ENCODE results near the gene C1orf226. TPM values are rescaled to one million over a fixed set of nuclear protein-coding genes. Genes with fewer than 3 reads are reported as not detected.

C1orf226 gene
- total RNA-seq, 1 experiment from 2014 or later = 2.4 TPM

DNA sequence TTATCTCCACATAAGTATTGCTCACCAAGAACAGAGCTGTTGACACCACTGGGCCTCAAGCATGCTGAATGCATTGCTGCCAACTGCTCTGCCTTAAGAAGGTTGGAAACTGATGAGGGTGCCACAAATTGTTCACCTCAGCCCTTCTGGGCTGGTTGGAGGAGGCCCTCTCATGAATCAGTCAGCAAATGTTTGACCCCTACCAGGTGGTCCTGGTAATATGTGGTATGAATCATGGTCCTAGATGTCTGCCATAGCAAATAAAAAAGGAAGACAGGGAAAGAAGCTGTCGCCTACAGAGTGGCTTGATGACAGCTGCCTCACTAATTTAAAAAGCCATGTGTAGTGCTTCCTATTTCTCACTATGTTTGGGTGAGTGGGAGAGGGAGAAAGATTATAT, 17.0 kb upstream of the C1orf226 start:
- in situ Hi-C loops (cut with HindIII; ENCODE audit: low sequenced_read_pairs) = no loop called here
- no peak for DNase-seq (ENCODE audit: low spot score)

DNA sequence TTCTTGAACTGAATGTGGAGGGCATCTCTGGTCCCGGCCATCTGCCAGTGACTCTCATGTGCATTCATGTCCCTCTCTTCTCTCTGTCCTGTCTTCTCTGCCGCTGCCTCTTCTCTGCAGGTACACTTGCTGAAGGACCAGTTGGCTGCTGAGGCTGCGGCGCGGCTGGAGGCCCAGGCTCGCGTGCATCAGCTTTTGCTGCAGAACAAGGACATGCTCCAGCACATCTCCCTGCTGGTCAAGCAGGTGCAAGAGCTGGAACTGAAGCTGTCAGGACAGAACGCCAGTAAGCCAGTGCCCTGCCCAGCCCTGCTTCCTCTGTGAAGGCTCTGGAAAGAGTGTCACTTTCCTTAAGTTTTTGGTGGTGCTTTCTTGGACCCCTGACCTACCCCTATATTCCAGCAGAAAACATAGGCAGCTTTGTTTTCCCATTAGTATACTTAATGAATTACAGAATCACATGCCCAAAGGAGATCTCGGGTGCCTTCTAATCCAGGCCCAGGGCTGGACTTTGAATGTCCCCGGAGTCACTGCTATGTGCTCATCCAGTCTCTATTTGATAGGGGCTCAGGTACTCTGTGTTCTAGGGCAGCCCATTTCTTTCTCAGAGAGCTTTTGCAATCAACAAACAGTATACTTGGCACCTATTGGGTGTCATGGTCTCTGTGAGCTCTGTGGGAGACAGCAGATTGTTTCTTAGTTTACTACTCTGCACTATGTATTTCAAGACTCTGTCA, 16.1 kb upstream of the C1orf226 start:
- in situ Hi-C loops (cut with HindIII; ENCODE audit: low sequenced_read_pairs) = no loop called here
- DNase-seq (ENCODE audit: low spot score) = no peak

DNA sequence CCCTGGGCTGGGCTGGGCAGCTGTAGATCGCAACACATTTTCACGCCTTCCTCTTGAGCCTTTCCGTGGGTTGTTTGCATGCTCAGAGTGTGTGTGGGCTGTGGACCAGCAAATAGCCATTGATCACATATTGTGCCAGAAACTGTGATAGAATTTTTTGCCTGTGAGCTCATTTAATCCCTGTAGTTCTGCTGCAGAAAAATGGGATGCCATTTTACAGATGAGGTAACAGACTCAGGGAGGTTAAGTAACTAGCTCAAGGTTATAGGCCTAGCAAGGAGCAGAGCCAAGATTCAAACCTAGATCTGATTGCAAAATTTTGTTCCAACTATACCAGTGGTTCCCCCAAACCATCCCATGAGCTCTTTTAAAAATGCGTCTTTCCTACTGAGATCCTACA, 15.4 kb upstream of the C1orf226 start:
- DNase-seq (ENCODE audit: low spot score) = no peak
- in situ Hi-C loops (cut with HindIII; ENCODE audit: low sequenced_read_pairs) = no loop called here

DNA sequence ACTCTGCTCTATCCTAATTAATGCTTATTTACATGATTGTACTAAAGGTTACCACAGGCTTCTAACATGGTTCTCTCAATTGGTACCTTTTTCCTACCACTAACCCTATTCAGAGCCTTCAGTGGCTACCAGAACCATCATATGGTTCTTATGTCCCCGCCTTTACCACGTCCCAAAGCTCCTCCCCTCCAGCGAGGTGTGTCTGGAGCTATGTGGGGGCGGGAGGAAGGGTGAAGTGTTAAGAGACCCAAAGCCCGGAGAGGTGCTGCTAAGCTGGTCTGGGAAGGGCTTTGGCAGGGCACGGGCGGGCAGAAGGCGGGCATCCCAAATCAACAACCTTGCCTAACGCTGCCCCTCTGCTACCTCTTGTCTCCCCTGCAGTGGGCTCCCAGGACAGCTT, 14.9 kb upstream of the C1orf226 start:
- DNase-seq (ENCODE audit: low spot score) = no peak
- in situ Hi-C loops (cut with HindIII; ENCODE audit: low sequenced_read_pairs) = no loop called here

DNA sequence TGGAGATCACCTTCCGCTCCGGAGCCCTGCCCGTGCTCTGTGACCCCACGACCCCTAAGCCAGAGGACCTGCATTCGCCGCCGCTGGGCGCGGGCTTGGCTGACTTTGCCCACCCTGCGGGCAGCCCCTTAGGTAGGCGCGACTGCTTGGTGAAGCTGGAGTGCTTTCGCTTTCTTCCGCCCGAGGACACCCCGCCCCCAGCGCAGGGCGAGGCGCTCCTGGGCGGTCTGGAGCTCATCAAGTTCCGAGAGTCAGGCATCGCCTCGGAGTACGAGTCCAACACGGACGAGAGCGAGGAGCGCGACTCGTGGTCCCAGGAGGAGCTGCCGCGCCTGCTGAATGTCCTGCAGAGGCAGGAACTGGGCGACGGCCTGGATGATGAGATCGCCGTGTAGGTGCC, 14.5 kb upstream of the C1orf226 start:
- DNase-seq (ENCODE audit: low spot score) = no peak
- in situ Hi-C loops (cut with HindIII; ENCODE audit: low sequenced_read_pairs) = no loop called here

DNA sequence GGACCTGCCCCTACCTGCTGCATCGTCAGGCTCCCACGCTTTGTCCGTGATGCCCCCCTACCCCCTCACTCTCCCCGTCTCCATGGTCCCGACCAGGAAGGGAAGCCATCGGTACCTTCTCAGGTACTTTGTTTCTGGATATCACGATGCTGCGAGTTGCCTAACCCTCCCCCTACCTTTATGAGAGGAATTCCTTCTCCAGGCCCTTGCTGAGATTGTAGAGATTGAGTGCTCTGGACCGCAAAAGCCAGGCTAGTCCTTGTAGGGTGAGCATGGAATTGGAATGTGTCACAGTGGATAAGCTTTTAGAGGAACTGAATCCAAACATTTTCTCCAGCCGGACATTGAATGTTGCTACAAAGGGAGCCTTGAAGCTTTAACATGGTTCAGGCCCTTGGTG, 13.8 kb upstream of the C1orf226 start:
- DNase-seq (ENCODE audit: low spot score) = no peak
- in situ Hi-C loops (cut with HindIII; ENCODE audit: low sequenced_read_pairs) = no loop called here

DNA sequence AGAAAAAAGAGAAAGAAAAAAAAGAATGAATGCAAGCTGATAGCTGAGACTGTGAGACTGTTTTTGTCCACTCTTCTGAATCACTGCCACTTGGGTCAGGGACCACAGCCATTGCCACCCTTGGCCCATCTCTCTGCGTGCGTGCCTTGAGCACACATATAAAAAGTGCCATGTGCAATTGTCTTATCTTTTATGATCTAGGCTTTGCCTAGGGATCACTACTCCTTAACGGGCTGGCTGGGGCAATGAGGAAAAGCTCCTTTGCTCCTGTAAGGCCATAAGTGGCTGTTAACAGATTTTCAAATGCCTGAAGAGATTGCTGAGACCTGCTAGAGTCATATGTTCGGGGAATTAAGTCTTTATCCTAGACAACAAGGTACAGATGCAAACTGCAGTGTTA, 13.1 kb upstream of the C1orf226 start:
- DNase-seq (ENCODE audit: low spot score) = no peak
- in situ Hi-C loops (cut with HindIII; ENCODE audit: low sequenced_read_pairs) = no loop called here

DNA sequence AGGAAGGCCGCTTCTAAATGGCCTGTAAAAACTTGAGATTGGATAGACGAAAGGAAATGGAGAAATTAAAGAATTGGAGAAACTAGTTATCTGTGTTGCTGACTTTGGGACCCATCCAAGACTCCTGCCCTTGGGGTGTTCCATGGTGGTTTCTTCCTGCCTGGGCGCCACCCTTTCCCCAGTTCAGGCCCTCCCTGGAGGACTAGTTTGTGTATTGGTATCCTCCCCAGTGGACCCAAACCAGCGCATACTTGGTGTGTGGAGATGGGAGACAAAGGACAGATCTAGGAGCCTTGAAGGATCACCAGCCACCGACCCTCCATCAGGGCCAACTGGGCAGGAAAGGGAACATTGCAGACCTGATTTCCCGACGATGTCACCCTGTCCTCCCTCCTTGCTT, 12.0 kb upstream of the C1orf226 start:
- no peak for DNase-seq (ENCODE audit: low spot score)
- in situ Hi-C loops (cut with HindIII; ENCODE audit: low sequenced_read_pairs) = no loop called here

DNA sequence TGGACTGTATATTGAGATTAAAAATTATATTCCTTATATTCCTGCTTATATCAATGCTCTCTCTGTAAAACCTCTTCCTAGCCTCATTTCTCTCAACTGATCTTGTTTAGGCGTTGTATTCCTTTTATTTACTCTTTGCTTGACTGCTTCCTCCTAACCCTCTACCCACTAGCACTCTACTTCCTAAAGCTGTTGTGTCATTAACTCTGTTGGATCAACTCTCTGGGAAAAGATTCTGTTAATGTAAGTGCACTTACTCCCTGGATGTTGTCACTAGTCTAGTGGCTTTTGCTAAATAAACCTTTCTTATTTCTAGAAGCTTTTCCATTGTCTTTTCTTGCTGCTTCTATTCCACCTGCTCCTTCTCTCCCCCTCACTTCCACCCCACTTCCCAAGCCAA, 11.4 kb upstream of the C1orf226 start:
- DNase-seq (ENCODE audit: low spot score) = no peak
- in situ Hi-C loops (cut with HindIII; ENCODE audit: low sequenced_read_pairs) = no loop called here

DNA sequence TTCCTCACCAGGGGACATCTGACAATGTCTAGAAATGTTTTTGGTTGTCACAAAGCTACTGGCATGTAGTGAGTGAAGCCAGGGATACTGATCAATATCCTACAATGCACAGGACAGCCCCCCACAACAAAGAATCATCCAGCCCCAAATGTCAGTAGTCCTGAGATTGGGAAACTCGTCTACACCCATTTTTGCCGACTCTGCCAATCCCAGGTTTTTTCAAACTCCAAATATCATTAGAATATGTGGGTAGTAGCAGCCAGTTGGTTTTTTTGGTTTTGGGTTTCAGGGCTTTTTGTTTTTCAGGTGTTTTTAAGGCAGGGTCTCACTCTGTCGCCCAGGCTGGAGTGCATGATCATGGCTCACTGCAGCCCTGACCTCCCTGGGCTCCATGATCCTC, 10.8 kb upstream of the C1orf226 start:
- in situ Hi-C loops (cut with HindIII; ENCODE audit: low sequenced_read_pairs) = no loop called here
- DNase-seq (ENCODE audit: low spot score) = no peak

DNA sequence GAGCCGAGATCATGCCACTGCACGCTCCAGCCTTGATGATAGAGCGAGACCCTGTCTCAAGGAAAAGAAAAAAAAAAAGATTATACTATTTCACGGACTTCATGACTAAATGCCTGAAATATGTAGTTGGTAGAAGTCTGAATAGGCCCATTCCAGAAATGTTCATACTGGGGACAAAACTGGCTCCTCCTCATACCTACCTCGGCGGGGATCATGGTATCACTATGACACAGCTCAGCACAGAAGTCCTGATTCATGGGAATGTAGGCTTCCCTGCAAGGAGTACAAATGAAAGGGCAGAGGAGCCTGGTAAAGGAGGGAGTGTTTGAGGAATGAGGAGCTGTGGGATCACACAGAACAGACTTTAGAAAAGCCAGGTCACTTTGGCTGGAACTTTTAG, 9.9 kb upstream of the C1orf226 start:
- in situ Hi-C loops (cut with HindIII; ENCODE audit: low sequenced_read_pairs) = no loop called here
- no peak for DNase-seq (ENCODE audit: low spot score)

DNA sequence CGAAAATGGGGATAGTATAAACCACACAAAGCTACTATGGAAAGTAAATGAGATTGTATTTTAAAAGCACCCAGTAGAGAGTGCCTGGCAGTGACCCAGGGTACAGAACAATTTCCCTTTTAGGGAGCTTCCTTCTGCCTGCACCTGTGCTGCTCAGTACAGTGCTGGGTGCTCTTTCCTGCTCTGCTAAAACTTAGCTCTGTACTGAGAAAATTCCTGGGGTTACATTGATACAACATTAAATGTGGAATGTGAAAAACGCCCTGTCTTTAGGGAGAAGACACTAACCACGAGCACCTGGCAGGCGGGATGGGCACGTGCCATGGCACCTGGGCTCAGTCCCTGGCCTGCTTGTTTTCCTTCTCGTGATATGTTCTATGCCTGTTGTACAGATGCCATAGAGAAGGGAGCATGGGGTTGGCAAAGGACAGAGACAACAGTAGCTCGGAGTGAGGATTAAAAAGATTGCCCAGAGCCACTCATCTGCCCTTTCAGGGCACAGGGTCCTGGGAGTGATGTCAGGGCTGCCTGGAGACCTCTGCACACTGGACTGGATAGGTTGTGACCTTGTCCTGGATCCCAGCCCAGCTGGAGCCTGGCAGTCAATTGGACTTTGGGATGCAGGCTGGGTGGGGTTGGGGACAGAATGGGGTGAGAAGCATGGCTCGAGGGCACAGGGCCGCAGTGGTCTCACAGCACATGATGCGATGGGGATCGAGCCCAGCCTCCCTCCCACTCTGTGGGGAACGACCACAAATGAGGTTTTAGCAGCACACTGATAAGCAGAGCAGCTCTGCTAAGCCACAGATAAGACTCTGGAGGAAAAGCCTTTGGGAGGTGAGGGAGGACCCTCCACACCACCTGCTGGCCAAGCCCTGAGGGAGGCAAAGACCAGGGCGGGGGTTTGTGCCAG, 9.1 kb upstream of the C1orf226 start:
- no peak for DNase-seq (ENCODE audit: low spot score)
- in situ Hi-C loops (cut with HindIII; ENCODE audit: low sequenced_read_pairs) = no loop called here

DNA sequence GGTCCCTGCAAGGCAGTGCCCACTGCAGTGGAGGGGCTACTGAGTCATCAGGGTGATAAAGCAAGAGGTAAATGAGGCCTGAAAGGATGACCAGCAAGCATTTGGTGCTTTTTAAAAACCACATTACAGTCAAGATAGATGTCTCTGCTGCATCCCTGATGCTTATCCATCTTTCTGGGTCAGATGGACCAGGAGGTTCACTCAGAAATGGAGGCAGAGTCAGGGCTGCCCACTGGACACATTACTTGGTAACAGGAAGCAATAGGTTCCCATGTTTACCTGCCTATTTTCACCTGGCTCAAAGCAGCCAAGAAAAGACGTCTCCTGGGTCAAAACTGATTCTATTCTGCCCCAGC, 8.5 kb upstream of the C1orf226 start:
- in situ Hi-C loops (cut with HindIII; ENCODE audit: low sequenced_read_pairs) = no loop called here
- no peak for DNase-seq (ENCODE audit: low spot score)

DNA sequence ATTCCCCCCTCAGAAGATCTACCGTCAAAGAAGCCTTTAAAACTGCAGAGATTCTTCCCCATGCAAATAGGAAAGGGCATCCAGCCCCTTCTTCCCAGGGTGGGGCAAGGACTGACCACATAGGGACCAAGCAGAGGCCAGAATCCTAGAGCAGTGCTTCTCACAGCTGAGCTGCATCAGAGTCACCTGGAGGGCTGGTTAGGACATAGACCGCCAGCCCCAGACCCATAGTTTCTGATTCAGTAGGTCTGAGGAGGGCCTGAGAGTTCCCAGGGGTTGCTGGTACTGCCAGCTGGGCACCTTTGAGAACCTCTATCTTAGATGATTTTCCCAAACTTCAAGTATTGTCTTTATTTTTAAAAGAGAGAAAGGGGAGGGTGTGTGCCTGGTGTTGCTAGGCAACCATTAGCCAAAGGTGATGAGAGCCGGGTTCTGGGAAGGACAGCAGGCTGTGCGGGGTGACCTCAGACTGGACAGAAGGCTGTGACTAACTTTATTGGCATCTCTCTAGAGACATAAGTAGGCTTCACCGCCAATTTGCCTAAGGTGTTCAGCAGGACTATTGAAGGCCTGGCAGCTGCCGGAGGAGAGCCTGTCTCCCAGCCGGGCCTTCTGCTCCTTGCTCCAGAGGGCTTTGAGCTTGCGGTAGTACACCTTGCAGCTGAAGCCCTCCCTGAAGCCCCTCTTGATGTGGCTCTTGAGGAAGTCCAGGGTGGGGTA, 7.8 kb upstream of the C1orf226 start:
- peak; percentile 24 for DNase-seq (ENCODE audit: low spot score)
- in situ Hi-C loops (cut with HindIII; ENCODE audit: low sequenced_read_pairs) = no loop called here

DNA sequence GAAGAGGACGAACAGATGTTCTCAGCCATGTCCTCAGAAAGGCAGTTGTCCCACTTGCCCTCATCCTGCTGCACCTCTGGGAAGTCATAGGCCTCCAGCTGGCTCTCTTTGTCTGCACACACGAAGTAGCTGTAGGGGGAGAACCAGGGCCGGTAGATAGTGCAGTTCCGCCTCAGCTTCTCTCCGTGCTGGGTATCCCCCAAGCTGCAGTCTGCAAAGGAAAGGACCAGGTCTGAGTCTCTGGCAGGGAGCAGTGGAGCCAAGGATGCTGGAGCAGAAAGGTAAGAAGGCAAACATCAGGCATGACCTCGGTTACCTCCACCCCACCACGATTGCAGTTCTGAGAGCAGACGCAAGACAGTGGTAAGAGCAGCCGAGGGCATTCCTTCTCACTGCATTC, 7.1 kb upstream of the C1orf226 start:
- DNase-seq (ENCODE audit: low spot score) = no peak
- in situ Hi-C loops (cut with HindIII; ENCODE audit: low sequenced_read_pairs) = no loop called here

DNA sequence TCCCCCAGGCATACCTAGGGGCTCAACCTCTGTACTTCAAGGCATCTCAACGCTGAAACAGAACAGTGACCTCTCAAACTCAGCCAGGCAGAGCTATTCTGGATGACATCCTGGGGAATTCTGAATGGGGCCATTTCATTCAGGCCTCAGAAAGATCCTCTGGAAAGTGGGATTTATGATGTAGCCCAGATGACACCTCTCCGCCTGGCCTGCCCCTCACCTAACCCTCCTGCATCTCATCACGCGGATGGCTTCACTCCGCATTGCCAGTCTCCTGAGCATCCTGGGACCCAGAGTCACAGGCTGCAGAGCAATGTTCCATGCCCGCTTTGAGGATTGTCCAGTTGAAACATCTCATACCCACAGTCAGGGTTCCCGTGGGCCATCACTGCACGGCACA, 6.1 kb upstream of the C1orf226 start:
- in situ Hi-C loops (cut with HindIII; ENCODE audit: low sequenced_read_pairs) = no loop called here
- no peak for DNase-seq (ENCODE audit: low spot score)

DNA sequence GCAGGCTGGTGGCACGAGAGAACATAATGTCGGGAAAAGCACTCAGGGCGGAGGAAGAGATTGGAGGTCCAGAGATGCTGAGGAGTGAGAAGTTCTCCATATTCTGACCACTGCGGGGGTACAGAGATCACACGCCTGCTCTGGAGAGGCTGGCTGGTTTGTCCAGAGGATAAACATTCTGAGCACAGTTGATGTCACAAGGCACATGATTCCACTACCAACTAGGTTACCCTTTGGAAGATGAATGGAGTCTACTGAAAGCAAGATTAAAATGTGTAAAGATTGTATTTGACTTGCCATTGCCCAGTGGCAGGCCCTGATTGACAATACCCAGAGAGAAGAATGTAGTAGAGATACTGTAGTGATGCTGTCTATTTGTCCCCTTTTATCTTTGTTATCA, 4.8 kb upstream of the C1orf226 start, which contains the start of gene SPATA46:
Gene SPATA46 (minus strand): TSS at position 164 of the 400 bp plus-strand sequence. CDS start 64 bp downstream, at position 100.
- no peak for DNase-seq (ENCODE audit: low spot score)
- in situ Hi-C loops (cut with HindIII; ENCODE audit: low sequenced_read_pairs) = no loop called here

DNA sequence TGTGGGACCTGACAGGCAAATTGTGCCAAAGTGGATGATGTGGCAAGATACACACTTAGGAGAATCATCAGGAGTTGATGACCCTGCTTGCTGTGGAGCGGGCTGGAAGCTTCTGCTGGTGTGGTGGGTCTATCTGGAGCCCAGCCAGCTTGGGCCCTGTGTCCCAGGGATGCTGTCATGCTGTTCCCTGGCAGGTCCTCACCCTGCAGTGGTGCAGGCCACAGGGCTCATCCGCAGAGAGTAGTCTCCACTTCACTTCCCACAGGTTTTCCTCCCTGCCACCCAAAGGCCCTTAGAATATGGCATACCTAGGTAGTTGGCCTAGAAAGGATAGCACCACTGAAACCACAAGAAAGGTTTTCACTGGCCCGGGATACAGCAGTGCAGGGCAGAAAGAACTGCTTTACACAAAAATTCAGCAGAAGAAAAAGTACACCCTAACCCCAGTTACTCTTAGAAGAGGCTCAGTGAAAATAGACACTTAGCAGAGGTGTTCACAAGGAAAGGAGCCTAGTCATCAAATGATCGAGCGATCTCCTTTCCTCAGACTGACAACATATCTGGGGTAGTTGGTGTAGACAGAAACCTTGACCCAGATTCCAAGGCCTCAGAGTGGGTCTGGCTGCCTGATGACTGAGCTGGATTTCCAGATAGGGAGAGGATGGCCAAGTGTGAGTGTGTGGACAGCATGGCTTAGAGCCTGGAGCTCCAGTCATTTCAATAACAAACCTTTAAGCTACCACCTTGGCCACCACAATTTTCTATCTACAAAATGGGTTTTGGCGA, 1.3 kb upstream of the C1orf226 start:
- no peak for DNase-seq (ENCODE audit: low spot score)
- in situ Hi-C loops (cut with HindIII; ENCODE audit: low sequenced_read_pairs) = no loop called here

All from G401 (cell line).